HG02970 (cell line): ENCODE measurements around the gene METTL17.

ENCODE experiments used
- ATAC-seq: cut with Tn5 transposase; IDR thresholded peaks from one replicate; pipeline ENCODE4 v1.9.1; 2021; ENCODE audit warnings: mild to moderate bottlenecking, moderate library complexity, moderate number of reproducible peaks; ENCODE audit not compliant: unreplicated experiment, low FRiP score

Gene METTL17

DNA sequence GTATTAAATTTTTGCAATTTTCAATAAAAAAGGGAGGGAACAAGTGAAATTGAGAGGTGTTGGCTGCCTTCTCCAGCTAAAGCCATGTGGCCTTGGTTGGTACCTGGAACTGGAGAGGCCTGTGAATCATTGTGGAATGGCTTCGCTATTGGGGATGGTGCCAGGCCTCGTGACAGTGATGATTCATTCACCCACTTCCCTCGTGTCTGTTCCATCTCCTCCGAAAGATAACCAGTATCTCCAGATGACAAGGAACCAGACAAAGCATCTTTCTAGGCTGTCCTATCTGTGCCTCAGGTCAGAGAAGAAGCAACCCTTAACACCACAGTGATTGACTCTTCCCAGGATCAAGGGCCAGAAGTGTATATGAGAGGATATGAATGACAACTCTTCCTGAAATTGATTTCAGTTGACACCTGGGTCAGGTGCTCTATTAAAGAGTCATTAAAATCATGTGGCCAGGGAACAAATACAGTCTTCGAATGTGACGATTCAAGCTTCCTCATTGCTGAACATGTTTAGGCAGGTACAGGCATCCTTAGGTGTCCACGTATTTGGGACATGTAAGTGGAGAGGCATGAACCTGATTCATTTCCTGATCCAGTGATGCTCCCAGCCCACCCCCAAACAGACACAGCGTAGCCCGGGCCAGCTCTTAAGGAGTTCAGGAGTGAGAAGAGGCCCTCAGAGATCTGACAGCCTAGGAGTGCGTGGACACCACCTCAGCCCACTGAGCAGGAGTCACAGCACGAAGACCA lies 52.1 kb downstream of the METTL17 start, which contains the start of gene RNASE7:
RNASE7 (plus strand) TSS at position 687 of the 758 bp plus-strand sequence. CDS start 631 bp downstream, outside the sequence.
- no peak for ATAC-seq

DNA sequence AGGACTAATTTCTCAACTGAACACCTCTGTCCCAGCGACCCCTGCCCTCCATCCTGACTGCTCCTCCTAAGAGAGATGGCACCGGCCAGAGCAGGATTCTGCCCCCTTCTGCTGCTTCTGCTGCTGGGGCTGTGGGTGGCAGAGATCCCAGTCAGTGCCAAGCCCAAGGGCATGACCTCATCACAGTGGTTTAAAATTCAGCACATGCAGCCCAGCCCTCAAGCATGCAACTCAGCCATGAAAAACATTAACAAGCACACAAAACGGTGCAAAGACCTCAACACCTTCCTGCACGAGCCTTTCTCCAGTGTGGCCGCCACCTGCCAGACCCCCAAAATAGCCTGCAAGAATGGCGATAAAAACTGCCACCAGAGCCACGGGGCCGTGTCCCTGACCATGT lies 53.1 kb downstream of the METTL17 start:
- no peak for ATAC-seq

DNA sequence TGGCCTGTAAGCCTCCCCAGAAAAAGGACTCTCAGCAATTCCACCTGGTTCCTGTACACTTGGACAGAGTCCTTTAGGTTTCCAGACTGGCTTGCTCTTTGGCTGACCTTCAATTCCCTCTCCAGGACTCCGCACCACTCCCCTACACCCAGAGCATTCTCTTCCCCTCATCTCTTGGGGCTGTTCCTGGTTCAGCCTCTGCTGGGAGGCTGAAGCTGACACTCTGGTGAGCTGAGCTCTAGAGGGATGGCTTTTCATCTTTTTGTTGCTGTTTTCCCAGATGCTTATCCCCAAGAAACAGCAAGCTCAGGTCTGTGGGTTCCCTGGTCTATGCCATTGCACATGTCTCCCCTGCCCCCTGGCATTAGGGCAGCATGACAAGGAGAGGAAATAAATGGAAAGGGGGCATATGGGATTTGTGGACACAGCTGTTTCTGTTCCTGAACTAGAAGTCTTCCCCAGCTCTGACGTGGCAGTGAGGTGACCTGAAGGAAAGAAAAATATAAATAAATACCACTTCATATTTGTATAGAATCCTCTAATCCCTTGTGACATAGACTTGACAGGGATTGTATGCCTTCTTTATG lies 53.7 kb downstream of the METTL17 start:
- ATAC-seq: no peak

DNA sequence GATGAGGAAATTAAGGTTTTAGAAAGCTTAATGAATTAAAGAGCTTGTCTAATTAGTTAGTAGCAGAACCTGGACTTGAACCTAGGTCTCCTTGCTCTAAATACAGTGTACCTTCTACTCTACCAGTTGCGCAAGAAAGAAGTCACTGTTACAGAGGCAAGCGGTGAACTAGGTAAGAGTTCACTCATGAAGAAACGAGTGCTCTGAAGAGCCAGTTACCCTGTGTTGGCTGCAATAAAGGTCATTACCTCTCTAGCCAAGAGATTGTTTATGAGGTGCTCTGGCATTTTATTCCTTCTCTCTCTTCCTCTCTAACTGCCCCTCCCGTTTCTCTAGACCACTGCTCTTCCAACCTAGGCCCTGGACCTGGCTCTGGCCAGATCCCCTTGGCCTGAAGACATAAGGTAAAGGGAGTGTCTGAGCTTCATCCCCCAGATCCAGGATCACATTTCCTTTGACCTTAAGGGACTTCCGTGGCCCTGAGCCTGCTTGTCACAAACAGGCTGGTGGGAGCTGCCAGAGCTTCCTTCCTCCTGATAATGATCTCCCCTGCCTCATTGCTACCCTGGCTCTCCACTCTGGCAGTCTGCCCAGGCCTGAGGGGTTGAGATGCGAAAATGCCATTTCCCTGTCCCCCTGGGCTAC lies 54.3 kb downstream of the METTL17 start:
- ATAC-seq: no peak
